SIG-M5 (cell line): ENCODE data around the gene GALNT14.
"Not testable (repeated sequence)": the region's sequence is repeated elsewhere in the genome, so short reads cannot be mapped to it uniquely, and the experiment has no call there.

Source experiments
- DNase-seq: peaks from one replicate; lab custom pipeline; 2025; lab: John Stamatoyannopoulos, UW

The GALNT14 gene, protein sequence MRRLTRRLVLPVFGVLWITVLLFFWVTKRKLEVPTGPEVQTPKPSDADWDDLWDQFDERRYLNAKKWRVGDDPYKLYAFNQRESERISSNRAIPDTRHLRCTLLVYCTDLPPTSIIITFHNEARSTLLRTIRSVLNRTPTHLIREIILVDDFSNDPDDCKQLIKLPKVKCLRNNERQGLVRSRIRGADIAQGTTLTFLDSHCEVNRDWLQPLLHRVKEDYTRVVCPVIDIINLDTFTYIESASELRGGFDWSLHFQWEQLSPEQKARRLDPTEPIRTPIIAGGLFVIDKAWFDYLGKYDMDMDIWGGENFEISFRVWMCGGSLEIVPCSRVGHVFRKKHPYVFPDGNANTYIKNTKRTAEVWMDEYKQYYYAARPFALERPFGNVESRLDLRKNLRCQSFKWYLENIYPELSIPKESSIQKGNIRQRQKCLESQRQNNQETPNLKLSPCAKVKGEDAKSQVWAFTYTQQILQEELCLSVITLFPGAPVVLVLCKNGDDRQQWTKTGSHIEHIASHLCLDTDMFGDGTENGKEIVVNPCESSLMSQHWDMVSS

DNA sequence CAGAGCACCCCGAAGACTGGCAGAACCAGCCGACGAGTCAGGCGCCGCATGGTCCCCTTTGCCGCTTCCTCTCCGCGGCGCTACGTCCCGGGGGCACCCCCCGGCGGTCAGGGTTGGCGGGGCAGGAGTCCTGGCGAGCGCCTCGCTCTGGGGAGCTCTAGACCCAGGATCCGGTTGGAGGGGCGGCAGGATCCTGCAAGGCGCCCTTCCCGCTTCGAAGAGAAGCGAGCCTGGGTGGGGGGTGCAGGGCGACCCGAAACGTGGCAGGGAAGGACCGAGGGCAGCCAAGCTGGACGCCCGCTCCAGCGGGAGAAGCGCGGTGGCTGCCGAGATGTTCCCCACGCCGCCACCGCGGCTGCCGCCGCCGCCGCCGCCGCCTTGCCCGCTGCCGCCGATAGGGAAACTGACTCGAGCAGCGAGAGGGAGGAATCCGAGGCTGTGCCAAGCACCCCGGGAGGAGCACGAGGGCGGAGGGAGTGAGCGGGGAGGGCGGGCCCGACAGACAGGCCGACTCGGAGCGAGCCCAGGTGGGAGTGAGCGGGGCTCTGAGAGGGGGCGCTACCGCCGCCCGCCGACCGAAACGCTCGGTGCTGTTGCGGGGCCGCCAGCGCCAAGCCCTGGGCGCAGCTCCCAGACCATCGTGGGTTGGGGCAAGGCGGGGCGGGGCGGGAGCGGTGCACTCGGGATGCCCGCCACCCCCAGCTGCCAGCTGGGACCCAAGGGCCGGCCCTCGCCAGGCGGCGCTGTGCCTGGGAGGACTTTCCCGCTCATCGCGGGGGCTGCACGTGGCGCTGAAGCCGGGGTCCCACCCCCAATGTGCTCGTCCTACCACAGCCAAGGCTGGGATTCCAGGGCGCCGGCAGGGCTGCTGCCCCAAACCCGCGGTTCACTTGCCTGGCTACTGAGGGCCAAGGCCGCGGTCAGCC lies at the start of gene GALNT14:
Gene GALNT14, minus strand, starts transcription at position 404 of the 926 bp plus-strand sequence. Its CDS starts 354 bp downstream, at position 50.
- no peak for DNase-seq

DNA sequence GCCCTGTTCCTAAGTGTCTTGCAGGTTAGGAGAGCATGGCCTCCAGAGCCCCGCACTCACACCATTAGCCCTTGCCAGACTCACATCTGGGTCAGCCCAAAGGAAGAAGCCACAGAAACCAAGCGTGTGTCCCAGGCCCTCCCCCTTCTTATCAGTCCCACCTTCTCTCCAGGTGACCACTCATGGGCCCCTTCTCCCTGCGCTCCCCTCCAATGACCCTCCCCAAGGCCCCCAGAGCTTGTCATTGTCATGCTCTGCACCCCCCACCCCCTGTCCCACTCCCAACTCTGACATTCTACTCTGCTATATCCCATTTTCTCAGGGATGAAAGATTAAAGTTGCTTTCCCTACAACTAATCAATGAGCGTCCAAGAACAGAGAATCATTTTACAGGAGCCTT lies 48.9 kb upstream of the GALNT14 start:
- no peak for DNase-seq

DNA sequence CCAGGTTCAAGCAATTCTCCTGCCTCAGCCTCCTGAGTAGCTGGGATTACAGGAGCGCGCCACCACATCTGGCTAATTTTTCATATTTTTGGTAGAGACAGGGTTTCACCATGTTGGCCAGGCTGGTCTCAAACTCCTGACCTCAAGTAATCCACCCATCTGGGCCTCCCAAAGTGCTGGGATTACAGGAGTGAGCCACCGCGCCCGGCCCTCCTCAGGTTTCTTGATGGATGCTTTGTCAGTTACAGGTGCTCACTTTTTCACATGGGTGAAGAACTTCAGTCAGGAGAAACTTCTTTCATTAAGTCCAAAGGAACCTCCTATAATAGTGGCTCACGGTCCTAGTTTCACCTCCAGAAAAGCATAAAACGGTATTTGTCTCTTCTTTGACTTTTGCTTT lies 45.7 kb upstream of the GALNT14 start:
- DNase-seq: not testable (repeated sequence)

DNA sequence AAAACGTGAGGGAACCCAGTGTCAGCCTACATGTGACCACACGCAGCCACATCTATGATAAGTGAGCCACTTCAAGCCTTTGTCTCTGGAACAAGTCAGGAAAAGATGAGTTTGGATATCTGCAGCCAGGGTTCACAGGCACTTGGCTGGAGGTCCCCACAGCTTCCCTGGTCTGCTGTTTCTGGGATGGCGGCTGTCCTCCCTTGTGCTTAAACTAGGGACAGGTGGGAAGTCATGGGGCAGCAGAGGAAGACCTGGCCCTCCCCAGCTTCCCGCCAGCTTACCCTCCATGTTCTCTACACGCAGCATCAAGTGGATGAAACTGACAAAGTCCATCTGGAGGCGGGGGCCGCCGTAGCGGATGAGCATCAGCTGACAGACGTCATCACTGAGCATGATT lies 38.5 kb upstream of the GALNT14 start:
- no peak for DNase-seq

DNA sequence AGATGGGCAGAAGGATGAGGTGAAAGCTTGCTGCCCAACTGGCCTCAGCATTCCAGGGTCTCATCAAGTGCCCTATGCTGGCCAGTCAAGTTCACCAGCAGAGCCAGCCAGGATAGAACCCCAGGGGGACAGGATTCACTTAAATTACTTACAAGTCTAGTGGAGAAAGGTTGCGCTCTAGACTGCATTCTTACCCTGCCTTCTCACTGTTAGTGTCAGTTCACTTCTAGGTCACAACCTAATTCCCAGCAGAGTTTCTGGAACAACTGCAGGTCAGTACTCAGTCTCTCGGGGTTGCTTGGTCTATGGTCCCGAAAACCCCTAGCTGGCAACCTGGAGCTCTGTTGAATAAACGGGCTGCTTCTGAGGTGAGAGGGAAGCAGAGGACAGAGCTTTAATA lies 32.9 kb upstream of the GALNT14 start:
- no peak for DNase-seq

DNA sequence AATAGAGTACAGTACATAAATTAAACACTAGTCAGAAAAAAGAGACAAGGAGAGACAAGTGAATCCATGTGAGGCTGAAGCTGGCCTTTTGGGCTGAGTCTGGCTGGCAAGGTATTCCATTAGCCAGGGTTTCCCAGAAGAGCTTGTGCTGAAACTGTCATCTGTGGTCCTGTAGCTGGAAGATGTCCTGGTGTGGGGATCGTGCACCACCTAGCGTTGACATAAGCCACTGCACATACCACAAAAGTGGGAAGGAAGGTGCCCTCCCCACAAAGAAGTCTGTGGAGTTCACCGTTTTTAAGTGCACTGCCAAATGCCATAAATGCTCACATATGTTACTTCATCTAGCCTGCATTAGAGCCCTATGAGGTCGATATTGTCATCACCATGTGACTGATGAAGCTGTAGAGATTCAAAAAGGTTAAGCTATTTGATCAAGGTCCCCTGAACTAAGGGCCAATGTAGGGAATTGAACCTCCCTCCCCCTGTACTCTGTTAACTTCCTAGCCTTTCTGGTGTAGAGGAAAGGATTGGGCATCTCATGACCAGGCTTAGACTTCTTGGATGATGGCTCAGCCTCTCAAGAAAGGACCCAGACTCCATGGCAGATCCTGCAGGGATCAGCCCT lies 31.9 kb upstream of the GALNT14 start:
- DNase-seq: no peak

DNA sequence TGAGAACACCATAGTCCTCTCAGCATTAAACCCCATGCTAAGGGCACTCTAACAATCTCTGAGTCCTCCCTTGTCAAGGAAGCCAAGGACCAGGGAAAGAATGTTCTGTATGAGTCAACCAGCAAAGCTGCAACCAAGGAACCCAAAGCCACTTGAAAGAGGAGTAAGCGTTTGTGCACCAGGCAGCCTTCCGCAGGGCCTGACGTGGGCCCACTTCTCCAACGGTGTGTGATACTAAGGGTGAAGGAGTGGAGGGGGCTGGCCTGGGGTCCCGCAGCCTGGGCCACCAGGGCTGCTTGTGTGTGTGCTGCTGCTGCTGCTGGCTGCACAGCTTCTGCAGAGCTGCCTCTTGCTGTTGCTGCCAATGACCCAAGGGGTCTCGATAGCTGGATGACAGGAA lies 30.1 kb upstream of the GALNT14 start:
- DNase-seq: no peak

DNA sequence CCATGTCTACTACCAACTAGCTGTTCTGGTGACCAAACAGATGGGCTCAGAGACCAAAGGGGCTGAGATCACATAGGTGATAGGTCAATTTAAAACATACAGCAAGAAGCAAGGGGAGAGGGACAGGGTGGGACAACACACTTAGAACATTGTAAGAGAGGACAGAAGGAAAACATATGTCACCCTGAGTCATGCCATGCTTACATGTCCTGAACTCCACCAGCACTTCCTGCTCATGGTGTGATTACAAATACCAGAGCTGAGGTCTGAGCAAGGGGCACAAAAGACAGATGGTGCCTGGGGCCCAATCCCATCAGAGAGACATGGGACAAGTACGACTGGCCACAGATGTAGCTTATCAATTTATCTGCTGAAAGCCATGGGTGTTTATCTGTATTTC lies 28.7 kb upstream of the GALNT14 start:
- no peak for DNase-seq

DNA sequence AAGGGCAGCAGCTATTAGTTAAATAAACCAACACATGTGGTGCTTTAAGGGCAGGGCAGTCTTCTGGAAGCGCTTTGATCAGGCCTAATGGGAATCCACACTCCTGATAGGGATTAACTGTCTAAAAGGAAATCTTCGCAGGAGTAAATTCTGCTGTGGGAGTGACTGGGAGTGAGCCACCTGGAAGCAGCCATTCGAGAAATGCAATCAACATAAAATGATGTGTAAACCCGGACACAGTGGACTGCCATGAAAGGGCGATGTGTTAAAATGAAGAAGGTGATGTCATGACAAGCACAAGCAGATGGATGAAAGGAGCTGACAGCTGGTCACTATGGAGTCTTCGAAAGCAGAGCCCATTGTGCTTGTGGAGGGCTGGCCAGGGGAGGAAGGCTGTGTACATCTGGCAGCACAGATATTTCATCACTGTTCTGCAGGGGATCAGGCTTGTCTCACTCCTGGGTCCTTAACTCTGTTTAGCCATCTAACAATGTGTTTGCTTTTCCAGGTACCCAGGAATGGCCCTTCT lies 24.8 kb upstream of the GALNT14 start:
- no peak for DNase-seq

DNA sequence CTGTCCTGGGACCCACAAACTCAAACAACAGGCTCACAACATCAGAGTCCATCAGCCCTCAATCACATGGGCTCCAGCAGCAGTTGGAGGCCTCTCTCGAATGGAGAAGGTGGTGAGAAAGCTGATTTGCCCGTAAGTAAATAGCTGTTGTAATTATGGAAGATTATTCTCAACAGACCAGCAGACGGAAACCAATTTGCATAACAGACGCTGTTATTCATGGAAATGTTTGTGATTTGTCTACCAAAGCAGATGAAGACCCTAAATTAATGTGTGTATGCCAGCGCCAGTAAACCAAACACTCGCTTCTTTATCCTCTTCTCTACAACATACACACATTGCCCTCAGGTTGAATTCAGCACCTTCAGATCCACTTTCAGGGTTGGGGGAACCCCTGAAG lies 23.4 kb upstream of the GALNT14 start:
- no peak for DNase-seq

DNA sequence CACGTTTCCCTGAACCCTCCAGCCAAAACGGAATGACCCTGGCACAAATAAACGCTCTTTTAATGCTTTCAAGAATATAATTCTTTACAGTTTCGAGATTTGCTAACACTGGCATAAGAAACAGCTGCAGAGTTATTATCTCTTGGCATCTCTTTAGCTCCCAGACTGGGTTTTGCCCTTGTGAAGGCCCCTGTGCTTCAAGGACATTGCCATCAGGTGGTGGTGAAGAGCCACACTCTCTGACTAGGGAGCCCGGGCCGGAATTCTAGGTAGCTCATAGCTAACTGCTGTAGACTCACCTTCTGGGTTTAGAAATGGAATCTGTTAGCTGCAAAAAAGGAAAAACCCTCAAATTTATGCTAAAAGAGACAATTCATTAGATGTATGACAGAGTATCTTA lies 13.3 kb upstream of the GALNT14 start:
- DNase-seq: no peak

DNA sequence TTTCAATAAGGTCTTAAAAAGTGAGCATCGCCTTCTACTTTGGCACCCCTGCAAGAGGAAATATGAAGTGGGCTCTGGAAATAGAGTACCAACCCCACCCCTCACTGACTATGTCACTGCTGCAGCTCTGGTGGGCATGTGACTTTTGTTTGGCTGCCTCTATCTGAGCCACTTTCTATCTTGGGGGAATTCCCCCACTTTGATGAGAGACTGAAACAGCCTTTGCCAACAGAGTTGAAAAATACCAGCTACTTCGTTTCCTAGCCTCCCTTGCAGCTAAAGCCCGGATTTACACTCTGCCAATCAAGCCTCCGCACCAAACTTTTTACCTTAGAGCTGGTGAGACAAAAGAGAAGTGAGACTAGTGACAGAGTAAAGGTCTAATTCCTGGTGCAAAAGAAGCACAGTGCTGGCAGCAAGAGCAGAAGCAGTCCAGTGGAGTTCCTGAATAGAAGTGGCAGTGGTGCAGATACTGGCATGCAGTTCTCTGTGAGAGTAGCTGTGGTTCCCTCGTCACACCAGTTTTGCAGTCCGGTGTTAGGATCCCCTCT lies 12.0 kb upstream of the GALNT14 start:
- no peak for DNase-seq

DNA sequence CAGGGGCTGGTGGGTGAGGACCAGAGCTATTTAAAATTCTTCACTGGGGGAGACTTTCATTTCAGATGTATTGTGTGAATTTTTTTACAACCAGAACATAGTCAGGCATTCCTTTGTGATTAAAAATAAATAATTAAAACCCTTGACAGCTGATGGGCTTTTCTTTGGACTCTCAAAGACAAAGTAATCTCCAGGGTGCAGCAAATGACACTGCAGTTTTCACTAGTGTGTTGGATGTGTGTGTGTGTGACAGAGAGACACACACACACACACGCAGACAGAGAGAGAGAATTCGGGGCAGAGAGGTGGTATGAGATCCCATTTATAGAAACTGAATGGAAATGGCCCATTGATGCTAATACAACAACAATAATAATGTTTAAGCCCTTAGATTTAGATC lies 10.3 kb upstream of the GALNT14 start:
- DNase-seq: no peak

DNA sequence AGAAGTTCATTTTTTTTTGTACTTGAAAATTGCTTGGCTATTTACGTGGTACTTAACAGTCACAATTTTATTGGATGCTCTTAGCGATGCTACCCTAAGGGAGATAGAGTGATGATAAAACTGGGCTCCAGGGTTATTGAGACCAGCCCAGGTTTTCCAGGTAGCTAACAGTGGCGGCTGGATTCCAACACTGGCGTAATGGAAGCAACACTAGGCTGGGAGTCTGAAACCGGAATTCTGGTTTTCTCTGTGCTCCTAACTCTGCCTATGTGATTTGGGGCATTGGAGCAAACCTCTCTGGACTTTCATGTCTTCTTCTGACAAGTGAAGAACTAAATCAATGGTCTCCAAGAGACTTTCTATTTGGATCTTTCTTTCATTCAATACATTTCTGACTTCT lies 9.4 kb upstream of the GALNT14 start:
- no peak for DNase-seq

DNA sequence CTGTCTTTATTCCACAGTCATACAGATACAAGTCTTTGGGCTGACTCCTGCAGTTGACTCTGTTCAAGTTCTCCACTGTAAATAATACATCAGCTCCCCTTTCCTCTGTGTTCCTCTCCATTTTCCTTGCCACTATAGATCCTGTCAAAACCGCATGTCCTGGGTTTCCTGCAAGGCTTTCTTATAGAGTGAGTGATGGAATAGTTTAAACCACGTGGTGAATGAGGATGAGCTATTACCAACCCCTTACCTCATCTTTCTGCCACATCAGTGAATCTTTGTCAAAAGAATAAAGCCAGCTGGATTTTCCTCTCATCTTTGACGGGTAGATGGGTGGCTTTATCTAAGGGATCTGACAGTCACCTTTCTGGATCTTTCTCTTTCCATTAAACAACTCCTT lies 3.9 kb upstream of the GALNT14 start:
- DNase-seq: no peak

DNA sequence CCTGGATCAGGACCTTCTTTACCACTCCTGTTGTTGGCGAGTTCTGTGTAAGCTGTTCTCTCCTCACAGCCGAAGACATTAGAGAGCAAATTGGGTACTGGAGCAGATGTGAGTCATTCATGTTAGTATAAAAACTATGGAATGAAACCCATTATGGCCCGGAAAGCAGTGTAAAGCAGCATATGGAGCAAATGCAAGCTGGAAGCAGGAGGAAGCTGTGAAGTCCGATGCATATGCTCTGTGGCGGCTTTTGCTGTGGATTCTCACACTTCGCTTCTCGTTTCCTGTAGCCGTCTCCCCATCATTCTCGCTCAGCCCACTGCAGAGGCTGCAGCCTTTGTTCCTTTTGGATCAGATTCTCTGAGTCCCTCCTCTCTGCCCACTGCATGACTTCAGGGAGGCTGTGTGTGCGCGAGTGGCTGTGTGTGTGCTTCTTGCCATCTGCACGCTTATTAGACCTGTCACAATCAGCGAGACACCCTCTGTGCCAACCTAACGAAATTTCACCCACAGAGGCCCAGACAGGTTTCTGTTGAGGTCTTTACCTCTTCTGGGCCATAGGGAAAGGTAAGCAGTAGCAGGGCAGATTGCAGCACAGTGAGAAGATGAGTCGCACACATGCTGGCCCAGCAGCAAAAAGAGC lies 3.3 kb upstream of the GALNT14 start:
- DNase-seq: no peak

DNA sequence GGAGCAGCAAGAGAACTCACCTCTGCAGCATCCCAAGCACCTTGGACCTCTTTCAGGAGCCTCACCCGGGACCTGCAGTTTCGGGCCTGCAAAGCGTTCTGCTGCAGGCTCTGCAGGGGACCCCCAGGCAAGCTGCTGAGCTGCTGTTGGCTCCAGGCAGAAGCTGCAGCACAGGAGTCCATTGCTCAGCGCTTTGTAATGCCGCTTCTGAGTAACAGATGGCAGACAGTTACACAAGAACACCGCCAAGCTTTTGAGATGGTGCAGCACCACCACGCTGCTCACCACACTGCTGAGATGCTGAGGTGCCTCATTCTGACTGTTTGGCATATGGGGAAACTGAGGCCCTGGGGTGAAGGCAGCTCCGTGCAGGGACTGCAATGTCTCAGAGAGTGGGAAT lies 1.9 kb upstream of the GALNT14 start:
- no peak for DNase-seq

DNA sequence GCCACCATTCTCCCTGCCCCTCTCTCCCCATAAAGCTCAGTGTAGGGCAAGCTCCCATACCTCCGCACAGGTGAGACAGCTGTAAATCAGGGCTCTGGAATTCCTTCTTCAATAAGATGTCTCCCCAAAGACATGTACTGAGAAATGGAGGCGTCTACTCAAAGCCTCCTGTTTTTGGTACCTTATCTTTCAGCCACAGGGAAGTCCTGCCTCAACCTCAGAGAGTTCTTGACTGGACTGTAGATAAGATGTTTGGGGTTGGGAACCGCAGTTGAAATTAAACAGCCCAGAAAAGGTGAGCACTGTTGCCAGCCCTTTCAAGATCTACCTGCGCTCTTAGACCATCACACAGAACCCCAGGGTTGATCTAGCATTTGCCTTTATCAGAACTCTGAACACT lies 1.4 kb upstream of the GALNT14 start:
- no peak for DNase-seq

DNA sequence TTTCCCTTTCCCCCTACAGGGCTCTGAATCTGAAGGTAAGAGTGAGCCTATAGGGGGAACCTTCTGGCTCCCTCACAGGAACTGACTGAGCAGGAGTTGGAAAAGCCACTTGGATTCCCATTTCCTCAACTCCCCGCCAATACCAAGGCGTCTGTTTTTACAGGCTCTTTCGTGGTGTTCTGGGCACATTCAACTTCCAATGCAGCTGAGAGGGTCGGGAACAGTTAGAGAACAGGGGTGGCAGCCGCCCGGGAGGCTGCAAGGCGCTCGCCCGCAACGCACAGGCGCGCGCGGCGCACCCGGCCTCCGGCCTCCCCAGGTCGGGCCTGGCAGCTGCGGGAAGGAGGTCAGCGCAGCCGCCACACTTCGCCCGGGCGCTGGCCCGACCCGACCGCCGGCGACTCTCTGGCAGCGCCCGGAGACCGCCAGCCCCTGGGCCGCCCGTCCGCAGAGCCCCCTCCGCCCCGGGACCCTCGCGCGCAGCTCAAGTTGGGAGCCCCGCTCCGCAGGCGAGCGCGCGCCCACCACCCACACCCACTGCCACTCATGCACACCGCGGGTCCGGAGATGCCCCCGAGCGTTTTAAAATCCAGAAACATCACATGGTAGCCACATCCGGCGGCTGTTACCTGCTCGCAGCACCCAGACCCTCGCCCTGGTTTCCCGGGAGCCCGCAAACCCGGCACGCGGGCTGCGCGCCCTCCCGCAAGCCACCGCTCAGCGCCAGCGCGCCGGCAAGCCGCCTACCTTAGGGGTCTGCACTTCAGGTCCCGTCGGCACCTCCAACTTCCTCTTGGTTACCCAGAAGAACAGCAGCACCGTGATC lies 816 bp downstream of the GALNT14 start:
- no peak for DNase-seq

DNA sequence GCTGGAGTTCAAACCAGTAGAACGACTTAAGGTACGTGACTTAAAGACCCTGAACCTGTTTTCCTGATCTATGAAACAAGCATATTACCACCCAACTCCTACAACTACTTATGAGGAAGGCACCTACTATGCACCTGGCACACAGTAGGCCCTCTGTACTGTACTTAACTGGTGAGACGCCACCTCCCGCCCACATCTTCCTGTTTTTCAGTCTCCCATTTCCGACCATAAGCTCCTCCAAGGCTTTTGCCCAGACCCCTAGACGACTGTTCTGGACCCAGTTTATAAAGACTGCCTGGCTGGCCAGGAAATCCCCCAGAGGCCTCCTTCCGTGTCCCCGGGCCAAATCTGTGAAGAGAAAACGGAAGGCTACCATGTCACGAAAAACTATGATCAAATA lies 1.5 kb downstream of the GALNT14 start:
- no peak for DNase-seq
